ENCODE data around the gene EPHB2. TPM values are rescaled to one million over a fixed set of nuclear protein-coding genes. Genes with fewer than 3 reads are reported as not detected.

Gene EPHB2
- total RNA-seq, 2 donors from 2014 or later: 0.04 TPM; not detected in 1

DNA sequence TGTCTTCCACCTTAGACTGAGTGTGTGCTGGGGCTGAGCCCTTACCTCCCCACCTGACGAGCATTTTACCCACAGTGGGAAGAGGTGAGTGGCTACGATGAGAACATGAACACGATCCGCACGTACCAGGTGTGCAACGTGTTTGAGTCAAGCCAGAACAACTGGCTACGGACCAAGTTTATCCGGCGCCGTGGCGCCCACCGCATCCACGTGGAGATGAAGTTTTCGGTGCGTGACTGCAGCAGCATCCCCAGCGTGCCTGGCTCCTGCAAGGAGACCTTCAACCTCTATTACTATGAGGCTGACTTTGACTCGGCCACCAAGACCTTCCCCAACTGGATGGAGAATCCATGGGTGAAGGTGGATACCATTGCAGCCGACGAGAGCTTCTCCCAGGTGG is 73.7 kb downstream of the EPHB2 start:
- no peak overlapping the region for H3K27ac Mint-ChIP-seq

GRCh38 chr1:22784737-22785136 is 74.1 kb downstream of the EPHB2 start:
- peaks cover 5% of the 10 kb centered on the region for H3K27me3 Mint-ChIP-seq
- no peak overlapping the region for H3K4me3 Mint-ChIP-seq
- H3K36me3 Mint-ChIP-seq (ENCODE audit: low read depth): no peaks in the 10 kb centered on the region
- no peaks in the 10 kb centered on the region for H3K9me3 Mint-ChIP-seq
- no peaks in the 10 kb centered on the region for H3K4me1 Mint-ChIP-seq
- ATAC-seq (replicated peaks): no peak
- H3K27ac Mint-ChIP-seq: no peak overlapping the region

More for the DNA sequence above, 73.7 kb downstream of the EPHB2 start:
- Mint-ChIP-seq H3K4me1 (no peaks in the 10 kb centered on the region), H3K36me3 (ENCODE audit: low read depth) (no peaks in the 10 kb centered on the region), H3K9me3 (no peaks in the 10 kb centered on the region), H3K27me3 (peaks cover 5% of the 10 kb centered on the region), H3K4me3 (no peak overlapping the region)
- ATAC-seq (replicated peaks): no peak

- no peaks in the 10 kb centered on the region for H3K36me3 Mint-ChIP-seq (ENCODE audit: low read depth)
- H3K4me3 Mint-ChIP-seq: no peak overlapping the region
- no peak overlapping the region for H3K27ac Mint-ChIP-seq
- H3K9me3 Mint-ChIP-seq: no peaks in the 10 kb centered on the region
- peaks cover 5% of the 10 kb centered on the region for H3K27me3 Mint-ChIP-seq
- ATAC-seq (replicated peaks): no peak
- no peaks in the 10 kb centered on the region for H3K4me1 Mint-ChIP-seq
Measured at GRCh38 chr1:22786101-22786500, 75.5 kb downstream of the EPHB2 start.

GRCh38 chr1:22786719-22787489 is 76.3 kb downstream of the EPHB2 start:
- no peaks in the 10 kb centered on the region for H3K36me3 Mint-ChIP-seq (ENCODE audit: low read depth)
- no peaks in the 10 kb centered on the region for H3K9me3 Mint-ChIP-seq
- no peak overlapping the region for H3K4me3 Mint-ChIP-seq
- peaks cover 5% of the 10 kb centered on the region for H3K27me3 Mint-ChIP-seq
- H3K4me1 Mint-ChIP-seq: no peaks in the 10 kb centered on the region
- ATAC-seq (replicated peaks): no peak
- H3K27ac Mint-ChIP-seq: no peak overlapping the region

DNA sequence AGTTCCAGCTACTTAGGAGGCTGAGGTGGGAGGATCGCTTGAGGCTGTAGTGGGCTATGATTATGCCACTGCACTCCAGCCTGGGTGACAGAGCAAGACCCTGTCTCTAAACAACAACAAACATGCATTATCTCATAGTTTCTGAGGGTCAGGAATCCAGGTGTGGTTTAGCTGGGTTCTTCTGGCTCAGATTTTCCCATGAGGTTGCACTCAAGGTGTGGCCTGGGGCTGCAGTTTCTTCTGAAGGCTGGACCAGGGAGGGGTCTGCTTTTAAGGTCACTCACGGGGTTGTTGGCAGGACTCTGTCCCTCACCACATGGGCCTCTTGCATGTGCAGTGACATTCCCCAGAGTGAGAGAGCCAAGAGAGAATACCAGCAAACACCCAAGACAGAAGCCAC is 77.0 kb downstream of the EPHB2 start:
- Mint-ChIP-seq H3K27me3 (peaks cover 9% of the 10 kb centered on the region), H3K4me3 (no peak overlapping the region), H3K36me3 (ENCODE audit: low read depth) (no peaks in the 10 kb centered on the region), H3K9me3 (no peaks in the 10 kb centered on the region), H3K4me1 (no peaks in the 10 kb centered on the region), H3K27ac (no peak overlapping the region)
- no peak for ATAC-seq (replicated peaks)

DNA sequence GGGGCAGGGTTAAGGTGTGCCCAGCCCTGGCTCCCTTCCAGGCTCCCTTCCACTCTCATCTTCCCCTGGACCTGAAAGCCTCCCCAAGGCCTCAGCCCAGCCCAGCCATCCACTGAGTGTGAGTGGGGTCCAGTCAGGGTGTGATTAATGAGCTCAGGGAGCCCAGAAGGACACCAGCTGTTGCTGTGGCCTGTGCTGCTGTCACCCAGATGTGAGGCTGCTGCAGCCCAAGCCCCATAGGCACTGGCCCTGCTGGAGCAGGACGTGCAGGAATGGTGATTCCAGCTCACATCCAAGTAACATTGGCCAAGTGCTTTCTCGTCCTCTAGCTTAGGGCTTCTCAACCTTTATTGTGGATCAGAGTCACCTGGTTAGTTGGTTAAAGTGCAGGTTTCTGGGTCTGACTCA is 77.6 kb downstream of the EPHB2 start:
- Mint-ChIP-seq H3K4me1 (no peaks in the 10 kb centered on the region), H3K36me3 (ENCODE audit: low read depth) (no peaks in the 10 kb centered on the region), H3K27me3 (peaks cover 9% of the 10 kb centered on the region), H3K27ac (no peak overlapping the region), H3K9me3 (no peaks in the 10 kb centered on the region), H3K4me3 (no peak overlapping the region)
- ATAC-seq (replicated peaks): no peak

GRCh38 chr1:22789356-22789994 is 78.8 kb downstream of the EPHB2 start:
- ATAC-seq (replicated peaks): no peak
- Mint-ChIP-seq H3K27me3 (peaks cover 9% of the 10 kb centered on the region), H3K9me3 (no peaks in the 10 kb centered on the region), H3K36me3 (ENCODE audit: low read depth) (no peaks in the 10 kb centered on the region), H3K27ac (no peak overlapping the region), H3K4me1 (no peaks in the 10 kb centered on the region), H3K4me3 (no peak overlapping the region)

DNA sequence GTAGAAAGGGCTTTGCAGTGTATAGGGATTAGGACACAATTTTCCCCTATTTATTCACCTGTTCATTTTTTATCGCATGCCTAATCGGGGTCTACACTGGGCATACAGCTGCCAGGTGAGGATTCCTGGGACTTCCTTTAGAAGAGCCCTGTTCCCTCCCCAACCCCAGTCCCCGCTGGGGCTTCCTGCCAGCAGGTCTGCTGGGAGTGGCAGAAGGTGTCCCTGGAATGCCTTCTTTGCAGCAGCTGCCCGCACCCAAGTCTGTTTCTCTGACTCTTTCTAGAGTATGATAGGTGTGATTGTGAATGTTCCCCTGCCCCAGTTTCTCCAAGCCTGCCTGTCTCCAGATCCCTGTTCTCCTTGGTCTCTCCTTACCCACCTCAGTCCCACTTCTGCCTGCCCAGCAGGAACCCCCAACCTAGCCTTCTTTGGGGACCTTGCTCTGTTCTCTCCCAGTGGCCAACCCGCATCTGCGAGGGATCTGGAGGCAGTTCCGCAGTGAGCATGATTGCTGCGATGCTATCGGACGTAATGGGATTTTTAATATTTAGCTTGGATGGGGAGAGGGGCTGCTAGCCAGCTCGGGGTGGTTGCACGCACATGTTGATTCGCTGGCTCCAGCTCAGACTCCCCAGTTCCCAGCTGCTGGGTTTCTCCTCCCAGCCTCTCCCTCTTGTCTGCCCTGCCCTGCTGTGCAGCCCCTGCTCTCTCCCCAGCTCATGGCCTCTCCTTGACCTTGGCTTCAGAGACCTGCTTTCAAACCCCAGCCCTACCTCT is 79.8 kb downstream of the EPHB2 start:
- ATAC-seq (replicated peaks): no peak
- Mint-ChIP-seq H3K36me3 (ENCODE audit: low read depth) (no peaks in the 10 kb centered on the region), H3K9me3 (no peaks in the 10 kb centered on the region), H3K27ac (no peak overlapping the region), H3K4me1 (no peaks in the 10 kb centered on the region), H3K27me3 (peaks cover 9% of the 10 kb centered on the region), H3K4me3 (no peak overlapping the region)

DNA sequence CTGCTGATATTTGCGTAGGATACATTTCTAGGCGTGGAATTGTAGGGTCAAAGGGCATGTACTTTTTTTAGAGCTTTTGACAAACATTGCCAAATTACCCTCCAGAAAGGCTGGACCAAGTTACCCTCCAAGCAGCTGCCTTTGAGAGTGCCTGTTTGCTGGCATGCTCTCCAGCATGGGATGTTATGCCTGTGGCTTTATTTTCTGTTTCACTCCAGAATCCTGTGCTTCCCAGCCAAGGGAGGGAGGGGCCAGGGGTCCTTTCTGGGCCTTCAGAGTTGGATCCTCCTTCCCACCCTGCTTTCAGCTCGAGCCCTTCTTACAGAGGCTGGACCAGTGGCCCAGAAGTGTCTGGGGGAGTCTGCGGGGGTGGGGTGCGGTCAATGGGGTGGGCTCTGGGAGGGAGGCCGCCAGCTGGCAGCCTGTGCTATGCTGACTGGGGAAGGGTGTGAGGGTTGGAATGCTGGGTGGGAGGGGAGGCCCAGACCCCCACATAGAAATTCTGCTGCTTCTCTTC is 81.2 kb downstream of the EPHB2 start:
- Mint-ChIP-seq H3K27ac (no peak overlapping the region), H3K9me3 (no peaks in the 10 kb centered on the region), H3K4me1 (no peaks in the 10 kb centered on the region), H3K27me3 (peaks cover 9% of the 10 kb centered on the region), H3K36me3 (ENCODE audit: low read depth) (no peaks in the 10 kb centered on the region), H3K4me3 (no peak overlapping the region)
- no peak for ATAC-seq (replicated peaks)

DNA sequence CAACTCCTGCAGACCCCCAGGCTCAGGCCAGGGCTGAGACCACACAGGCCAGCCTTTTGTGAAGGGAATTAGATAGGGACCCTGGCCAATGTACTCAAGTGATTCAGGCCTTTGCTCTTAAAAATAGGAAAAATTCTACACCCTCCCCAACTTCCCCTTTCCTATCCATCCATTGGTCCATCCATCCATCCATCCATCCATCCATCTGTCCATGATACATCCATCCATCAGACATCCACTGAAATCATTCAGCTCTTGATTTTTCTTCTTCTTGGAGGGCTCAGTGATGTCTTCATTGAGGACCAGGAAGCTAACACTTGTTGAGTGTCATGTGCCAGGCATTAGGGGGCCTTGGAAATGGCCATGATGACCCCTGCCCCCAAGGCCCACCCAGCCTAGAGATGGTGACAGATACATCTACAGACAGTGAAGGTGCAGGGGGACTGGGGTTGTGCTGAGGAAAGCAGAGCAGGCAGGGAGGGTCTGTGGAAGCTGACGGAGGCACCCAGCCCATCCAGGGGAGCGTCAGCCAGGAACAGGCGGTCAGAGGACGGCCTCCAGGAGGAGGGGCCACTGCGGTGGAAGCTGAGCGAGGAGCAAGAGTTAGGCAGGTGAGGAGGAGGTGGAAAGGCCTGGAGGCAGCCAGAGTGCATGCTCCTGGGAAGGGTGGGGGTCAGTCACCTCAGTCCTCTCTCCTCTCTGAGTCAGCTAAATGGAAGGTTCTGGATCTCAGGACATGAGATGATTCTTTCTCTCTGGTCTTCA is 81.9 kb downstream of the EPHB2 start:
- peaks cover 11% of the 10 kb centered on the region for H3K27me3 Mint-ChIP-seq
- no peak overlapping the region for H3K27ac Mint-ChIP-seq
- no peaks in the 10 kb centered on the region for H3K36me3 Mint-ChIP-seq (ENCODE audit: low read depth)
- no peaks in the 10 kb centered on the region for H3K9me3 Mint-ChIP-seq
- no peaks in the 10 kb centered on the region for H3K4me1 Mint-ChIP-seq
- no peak for ATAC-seq (replicated peaks)
- H3K4me3 Mint-ChIP-seq: no peak overlapping the region

GRCh38 chr1:22793647-22794046 is 83.0 kb downstream of the EPHB2 start:
- Mint-ChIP-seq H3K4me3 (no peak overlapping the region), H3K27ac (no peak overlapping the region), H3K27me3 (peaks cover 14% of the 10 kb centered on the region), H3K9me3 (no peaks in the 10 kb centered on the region), H3K36me3 (ENCODE audit: low read depth) (no peaks in the 10 kb centered on the region), H3K4me1 (no peaks in the 10 kb centered on the region)
- ATAC-seq (replicated peaks): no peak

DNA sequence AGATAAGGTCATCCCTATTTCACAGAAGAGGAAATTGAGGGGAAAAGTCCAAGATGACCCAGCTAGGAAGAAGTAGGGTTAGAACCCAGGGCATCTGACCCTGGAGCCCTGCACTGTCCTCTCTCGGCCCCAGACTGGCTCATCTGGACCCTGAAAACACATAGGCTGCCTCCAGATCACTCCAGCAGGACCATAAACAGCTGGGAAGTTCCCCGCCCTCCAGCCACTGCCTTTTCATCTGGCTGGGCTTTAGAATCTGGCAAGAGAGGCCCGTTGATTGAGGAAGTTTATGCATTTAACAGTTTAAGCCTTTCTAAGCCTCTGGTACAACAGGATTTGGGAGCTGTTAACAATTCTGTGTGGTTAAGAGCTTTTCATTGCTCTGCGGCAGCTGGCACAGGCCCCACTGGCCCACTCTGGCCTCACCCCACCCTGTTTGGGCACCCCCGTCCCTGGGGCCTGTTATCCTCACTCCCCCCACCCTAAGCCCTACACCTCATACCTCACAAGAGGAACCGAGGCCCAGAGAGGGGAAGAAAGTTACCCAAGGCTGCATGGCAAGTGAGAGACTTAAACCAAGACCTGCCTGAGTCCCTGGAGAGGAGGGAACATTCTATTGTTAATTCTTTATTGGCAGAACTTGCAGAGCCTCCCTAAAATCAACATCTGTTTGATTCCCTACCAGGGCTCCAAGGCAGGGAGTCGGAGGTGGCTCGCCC is 84.2 kb downstream of the EPHB2 start:
- Mint-ChIP-seq H3K9me3 (no peaks in the 10 kb centered on the region), H3K27me3 (peaks cover 18% of the 10 kb centered on the region), H3K4me1 (no peaks in the 10 kb centered on the region), H3K4me3 (no peak overlapping the region), H3K36me3 (ENCODE audit: low read depth) (no peaks in the 10 kb centered on the region), H3K27ac (no peak overlapping the region)
- ATAC-seq (replicated peaks): no peak

- peaks cover 18% of the 10 kb centered on the region for H3K27me3 Mint-ChIP-seq
- no peak overlapping the region for H3K27ac Mint-ChIP-seq
- no peak for ATAC-seq (replicated peaks)
- no peaks in the 10 kb centered on the region for H3K36me3 Mint-ChIP-seq (ENCODE audit: low read depth)
- H3K4me1 Mint-ChIP-seq: no peaks in the 10 kb centered on the region
- H3K9me3 Mint-ChIP-seq: no peaks in the 10 kb centered on the region
- no peak overlapping the region for H3K4me3 Mint-ChIP-seq
Measured at GRCh38 chr1:22795366-22795714, 84.7 kb downstream of the EPHB2 start.

DNA sequence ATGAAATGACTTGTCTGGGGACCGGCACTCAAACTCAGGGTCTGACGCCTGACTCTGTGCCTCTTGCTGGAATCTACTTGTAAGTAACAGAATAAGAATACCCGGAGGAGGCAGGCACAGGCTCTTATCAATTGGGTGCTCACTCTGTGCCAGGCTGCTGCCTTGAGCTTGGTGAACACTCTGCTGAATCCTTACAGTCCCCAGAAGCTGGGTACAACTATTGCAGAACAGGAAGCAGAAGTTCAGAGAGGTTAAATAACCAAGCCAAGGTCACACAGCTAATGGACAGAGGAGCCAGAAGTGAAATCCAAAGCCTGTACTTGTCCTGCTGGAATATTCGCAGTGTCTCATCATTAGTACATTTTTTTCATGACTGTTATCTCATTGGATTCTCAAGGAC is 86.0 kb downstream of the EPHB2 start:
- no peak overlapping the region for H3K4me3 Mint-ChIP-seq
- H3K27ac Mint-ChIP-seq: no peak overlapping the region
- peaks cover 12% of the 10 kb centered on the region for H3K27me3 Mint-ChIP-seq
- no peaks in the 10 kb centered on the region for H3K9me3 Mint-ChIP-seq
- ATAC-seq (replicated peaks): no peak
- H3K4me1 Mint-ChIP-seq: no peaks in the 10 kb centered on the region
- H3K36me3 Mint-ChIP-seq (ENCODE audit: low read depth): no peaks in the 10 kb centered on the region

Data from activated T-helper 17 cell treated with anti-CD3 and anti-CD28 coated beads, Interleukin-2, amount 50 U/mL, for 72 hours (primary cell).